NCI-H774 (cell line): ENCODE measurements around the gene ZMYM5.
A peak's percentile ranks its signal among the peaks of the same experiment; 100 is the strongest.
"Not testable (repeated sequence)": the region's sequence is repeated elsewhere in the genome, so short reads cannot be mapped to it uniquely, and the experiment has no call there.

ENCODE experiments used
- DNase-seq: peaks from one replicate; lab custom pipeline; 2025; lab: John Stamatoyannopoulos, UW

ZMYM5 gene

GRCh38 chr13:19863323-19864023, at the start of gene ZMYM5:
TSS of gene ZMYM5 (minus strand) at chr13:19863649. CDS start at chr13:19852180, 11,469 bp downstream.
- peak; percentile 93 for DNase-seq

- no peak for DNase-seq
Observed at GRCh38 chr13:19910336-19911072, 47.1 kb upstream of the ZMYM5 start.

GRCh38 chr13:19908350-19908986, 45.0 kb upstream of the ZMYM5 start:
- no peak for DNase-seq

- not testable (repeated sequence) for DNase-seq
Observed at GRCh38 chr13:19905487-19906195, 42.2 kb upstream of the ZMYM5 start.

- DNase-seq = no peak
Observed at GRCh38 chr13:19890030-19890429, 26.6 kb upstream of the ZMYM5 start.

- DNase-seq = no peak
Observed at GRCh38 chr13:19888799-19889198, 25.4 kb upstream of the ZMYM5 start.

GRCh38 chr13:19882231-19882630, 18.8 kb upstream of the ZMYM5 start:
- DNase-seq = no peak

GRCh38 chr13:19881641-19882040, 18.2 kb upstream of the ZMYM5 start:
- DNase-seq = no peak

- peak; percentile 2 for DNase-seq
Observed at GRCh38 chr13:19864746-19865309, 1.4 kb upstream of the ZMYM5 start.

- peak; percentile 48 for DNase-seq
Observed at GRCh38 chr13:19864024-19864745, 736 bp upstream of the ZMYM5 start.

- no peak for DNase-seq
Observed at GRCh38 chr13:19862481-19863313, 752 bp downstream of the ZMYM5 start.

- DNase-seq = no peak
Observed at GRCh38 chr13:19861762-19862161, 1.7 kb downstream of the ZMYM5 start.

- DNase-seq = no peak
Observed at GRCh38 chr13:19860884-19861655, 2.4 kb downstream of the ZMYM5 start.

- not testable (repeated sequence) for DNase-seq
Observed at GRCh38 chr13:19857637-19858036, 5.8 kb downstream of the ZMYM5 start.

GRCh38 chr13:19852766-19853165, 10.7 kb downstream of the ZMYM5 start:
- no peak for DNase-seq

GRCh38 chr13:19845758-19846157, 17.7 kb downstream of the ZMYM5 start:
- DNase-seq = no peak

- DNase-seq = no peak
Observed at GRCh38 chr13:19838865-19839275, 24.6 kb downstream of the ZMYM5 start.

GRCh38 chr13:19836472-19836871, 27.0 kb downstream of the ZMYM5 start:
- DNase-seq = no peak

- DNase-seq = no peak
Observed at GRCh38 chr13:19834704-19835103, 28.7 kb downstream of the ZMYM5 start.

GRCh38 chr13:19822673-19823072, 40.8 kb downstream of the ZMYM5 start:
- DNase-seq = no peak
